GM15510 (cell line): Measurements from ENCODE around the gene C16orf74.

ENCODE experiments used
- POLR2A ChIP-seq: IDR thresholded peaks from 3 replicates; pipeline ENCODE4 v1.6.1; 2011; ENCODE audit warnings: borderline replicate concordance; ENCODE audit not compliant: insufficient read length; ENCODE audit errors: extremely low read depth

The C16orf74 gene

DNA sequence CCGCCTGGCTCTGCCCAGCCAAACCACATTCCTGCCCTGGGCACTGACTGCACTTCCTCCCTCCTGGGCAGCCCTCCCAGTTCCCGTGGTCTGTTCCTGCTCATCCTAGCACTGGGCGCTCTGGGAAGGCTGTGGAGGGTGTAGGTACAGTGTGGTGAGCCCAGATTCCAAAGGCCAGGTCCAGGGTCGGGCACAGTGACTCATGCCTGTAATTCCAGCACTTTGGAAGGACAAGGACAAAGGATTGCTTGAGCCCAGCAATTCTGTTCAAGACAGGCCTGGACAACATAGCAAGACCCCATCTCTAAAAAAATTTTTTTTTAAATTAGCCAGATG lies 30.6 kb downstream of the C16orf74 start:
- no peak for TF ChIP-seq POLR2A

DNA sequence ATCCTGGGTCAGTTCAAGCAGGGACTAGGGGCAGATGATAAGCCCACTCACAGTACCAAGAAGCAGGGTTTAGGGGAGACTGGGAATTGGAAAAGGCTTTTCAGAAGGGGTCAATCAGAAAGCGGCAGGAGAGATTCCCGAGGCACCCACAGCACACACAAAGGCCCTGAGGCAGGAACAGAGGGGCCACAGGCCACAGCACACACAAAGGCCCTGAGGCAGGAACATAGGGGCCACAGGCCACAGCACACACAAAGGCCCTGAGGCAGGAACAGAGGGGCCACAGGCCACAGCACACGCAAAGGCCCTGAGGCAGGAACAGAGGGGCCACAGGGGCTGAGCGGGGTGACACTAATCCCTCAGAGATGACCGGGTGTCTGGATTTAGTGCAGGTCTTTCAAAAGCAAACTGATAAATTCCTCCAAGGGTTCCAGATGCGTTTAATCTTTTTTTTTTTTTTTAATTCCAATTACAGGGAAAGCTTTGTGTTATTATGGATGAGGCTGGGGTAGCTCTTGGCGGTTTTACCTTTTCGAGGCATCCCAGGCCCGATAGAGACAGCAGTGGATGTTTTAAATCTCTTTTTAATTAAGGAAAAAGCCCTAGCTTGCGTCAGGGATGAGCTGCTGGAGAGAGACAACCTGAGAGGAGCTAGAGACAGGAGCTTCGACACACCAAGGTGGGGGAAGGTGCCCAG lies 31.1 kb downstream of the C16orf74 start:
- TF ChIP-seq POLR2A: no peak

DNA sequence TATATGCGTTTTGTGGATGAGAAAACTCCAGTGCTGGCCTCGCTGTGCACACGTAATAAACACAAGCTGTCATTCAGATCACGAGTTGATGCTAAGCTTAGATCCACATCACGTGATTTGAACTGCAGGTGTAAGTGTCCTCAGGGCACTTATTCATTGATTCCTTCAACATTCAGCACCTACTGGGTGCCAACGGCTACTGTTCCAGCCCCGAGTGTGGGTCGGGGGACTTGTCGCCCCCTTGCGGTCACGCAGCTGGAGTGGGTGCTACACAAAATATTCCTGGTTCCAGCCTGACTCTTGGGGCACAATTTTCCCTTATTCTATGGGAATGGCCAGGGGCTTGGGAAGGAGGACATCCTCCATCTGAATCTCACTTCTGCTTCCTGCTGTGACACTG lies 32.2 kb downstream of the C16orf74 start:
- no peak for TF ChIP-seq POLR2A

DNA sequence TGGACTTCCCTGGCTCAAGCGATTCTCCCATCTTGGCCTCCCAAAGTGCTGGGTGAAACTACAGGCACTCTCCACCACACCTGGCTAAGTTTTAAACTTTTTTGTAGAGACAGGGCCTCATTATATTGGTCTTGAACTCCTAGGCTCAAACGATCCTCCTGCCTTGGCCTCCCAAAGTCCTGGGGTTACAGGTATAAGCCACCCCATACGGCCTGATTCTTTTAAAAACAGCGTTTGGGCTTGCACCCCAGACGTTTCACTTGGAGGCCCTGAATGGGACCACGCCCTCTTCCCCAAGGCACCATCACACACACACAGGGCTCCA lies 32.8 kb downstream of the C16orf74 start:
- TF ChIP-seq POLR2A: no peak

DNA sequence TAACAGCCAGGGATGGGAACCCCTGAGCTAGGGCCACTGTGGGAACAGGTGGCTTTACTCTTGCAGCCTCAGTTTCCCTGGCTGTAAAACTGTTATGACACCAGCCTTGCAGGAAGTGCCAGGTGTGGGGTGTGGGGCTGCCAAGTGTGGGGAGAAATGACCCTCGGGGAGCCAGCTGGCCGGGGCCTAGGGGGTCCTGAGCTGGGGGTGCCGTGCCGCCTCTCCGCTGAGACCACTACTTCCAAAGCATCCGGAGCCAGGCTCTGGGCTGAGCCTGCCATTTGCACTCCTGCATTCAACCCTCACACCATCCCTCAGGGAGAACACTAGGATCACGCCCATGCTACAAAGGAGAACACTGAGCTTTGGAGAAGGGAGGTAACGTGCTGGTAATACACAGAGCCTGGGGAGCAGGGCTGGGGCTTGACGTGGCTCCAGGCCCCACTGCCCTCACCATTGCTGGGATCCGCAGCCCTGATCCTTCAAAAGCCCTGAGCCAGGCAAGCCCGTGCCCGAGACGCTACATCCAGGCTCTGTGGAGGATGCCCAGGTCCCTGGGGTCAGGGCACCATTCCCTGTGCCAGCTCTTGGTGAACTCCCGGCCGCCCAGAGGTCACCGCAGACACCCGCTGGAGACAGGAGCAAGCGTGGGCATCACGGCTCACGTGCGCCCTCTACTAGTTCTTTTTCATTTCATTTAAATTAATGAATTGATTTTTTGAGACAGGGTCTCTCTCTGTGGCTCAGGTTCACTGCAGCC lies 33.3 kb downstream of the C16orf74 start:
- no peak for TF ChIP-seq POLR2A

DNA sequence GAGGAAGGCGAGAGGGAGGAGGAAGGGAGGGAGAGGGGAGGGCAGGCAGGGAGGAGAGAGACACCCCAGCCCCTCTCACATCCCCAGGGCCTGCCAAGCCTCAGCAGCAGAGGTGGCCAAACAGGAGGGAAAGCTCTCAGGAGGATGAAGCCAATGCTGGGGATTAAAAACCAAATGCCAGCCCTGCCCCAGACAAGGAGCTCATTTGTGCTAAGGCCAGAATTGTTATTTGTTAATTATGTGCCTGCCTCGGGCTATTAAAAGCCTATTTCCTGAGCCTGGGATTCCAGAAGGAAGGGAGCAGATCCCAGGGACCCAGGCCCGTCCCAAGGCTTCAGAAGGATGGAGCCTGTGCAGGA lies 34.2 kb downstream of the C16orf74 start:
- TF ChIP-seq POLR2A: no peak

DNA sequence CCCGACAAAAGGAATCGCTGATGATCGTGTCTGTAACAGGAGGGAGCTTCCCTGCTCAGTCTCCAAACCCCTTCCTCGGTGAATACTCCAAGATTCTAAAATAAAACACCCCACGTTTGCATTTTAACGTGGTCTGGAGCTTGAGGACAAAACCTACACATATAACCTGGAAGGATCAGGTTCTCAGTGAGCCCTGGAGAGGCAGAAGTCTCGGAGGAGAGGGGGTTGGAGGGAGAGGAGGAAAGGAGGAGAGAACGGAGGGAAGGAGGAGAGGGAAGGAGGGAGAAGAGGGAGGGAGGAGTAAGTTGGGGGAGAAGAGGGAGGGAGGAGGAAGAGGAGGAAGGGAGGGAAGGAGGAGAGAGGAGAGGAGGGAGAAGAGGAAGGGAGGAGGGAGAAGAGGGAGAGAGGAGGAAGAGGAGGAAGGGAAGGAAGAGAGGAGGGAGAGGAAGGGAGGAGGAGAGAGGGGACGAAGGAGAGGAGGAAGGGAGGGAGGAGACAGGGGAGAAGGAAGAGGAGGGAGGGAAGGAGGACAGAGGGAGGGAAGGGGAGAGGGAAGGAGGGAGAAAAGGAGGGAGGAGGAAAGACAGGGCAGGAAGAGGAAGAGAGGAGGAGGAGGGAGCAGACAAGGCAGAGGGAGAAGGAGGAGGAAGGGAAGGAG lies 34.7 kb downstream of the C16orf74 start:
- no peak for TF ChIP-seq POLR2A

DNA sequence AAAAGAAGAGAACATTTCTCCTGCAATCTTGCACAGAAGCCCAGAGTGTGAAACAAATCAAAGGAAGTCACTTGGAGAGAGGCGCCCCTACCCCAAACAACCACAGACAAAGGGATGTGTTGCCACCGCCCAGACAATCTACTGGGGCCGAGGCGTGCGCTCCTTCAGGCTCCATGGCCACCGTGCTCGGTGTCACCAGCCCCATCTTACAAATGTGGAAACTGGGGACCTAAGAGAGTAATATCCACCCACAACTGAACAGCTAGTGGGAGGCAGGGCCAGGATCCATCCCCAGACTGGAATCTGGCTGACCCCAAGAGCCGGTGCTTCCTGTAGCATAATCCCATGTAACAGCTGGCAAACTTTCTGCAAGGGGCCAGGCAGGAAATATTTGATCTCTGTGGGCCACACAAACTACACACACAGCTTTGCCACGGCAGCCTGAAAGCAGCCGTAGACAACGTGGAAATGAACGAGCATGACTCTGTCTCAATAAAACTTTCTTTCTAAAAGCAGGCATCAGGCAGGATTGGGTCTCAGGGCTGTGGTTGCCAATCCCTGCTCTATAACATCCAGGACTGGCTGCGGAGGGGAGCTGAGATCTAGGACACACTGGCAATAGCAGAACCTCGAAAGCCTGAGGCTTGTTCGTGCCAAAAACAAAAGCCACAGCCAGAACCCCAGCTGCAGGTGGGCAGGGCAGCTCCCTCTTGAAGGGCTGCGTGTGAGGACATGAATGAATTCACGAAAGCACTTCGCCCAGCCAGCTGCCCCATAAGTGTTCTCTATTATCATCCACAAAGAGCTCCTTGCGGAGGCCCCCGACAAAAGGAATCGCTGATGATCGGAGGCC lies 35.5 kb downstream of the C16orf74 start:
- TF ChIP-seq POLR2A: no peak

DNA sequence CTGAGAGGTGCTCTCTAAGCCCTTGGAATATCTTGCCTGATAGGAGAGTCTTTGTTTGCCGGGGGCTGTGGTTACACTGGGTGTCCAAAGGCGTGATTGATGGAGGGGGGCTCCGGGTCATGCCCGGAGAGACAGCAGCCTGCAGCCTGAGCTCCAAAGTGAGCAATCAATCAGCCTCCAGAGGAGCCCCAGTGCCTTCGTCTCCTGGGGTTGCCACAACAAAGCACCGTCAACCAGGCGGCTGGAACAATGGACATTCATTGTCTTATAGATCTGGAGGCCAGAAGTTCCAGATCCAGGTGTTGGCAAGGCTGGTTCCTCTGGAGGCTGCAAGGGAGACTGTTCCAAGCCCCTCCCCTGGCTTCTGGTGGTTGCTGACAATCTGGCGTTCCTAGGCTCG lies 38.1 kb downstream of the C16orf74 start:
- TF ChIP-seq POLR2A: no peak

DNA sequence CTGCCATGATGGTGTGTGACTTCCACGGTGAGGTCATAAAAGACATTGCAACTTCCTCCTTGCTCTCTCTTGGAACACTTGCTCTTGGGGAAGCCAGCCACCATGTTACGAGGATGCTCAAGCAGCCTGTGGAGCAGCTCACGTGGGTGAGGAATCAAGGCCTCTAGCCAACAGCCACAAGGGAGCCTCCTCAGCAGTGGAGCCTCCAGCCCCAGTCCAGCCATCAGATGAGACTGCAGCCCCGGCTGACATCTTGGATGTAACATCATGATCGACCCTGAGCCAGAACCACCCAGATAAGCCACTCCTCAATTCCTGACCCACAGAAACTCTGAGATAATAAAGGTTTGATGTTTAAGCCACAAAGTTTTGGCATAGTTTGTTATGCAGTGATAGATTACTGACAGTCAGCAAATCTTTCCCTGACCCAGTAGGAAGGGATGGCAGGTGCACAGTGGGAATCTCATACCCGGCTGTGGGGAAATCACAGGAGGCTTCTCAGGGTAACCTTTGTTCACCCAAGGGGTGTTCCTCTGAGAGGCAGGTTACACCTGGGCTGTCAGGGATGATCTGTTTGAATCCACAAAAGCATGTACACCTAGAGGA lies 38.8 kb downstream of the C16orf74 start:
- no peak for TF ChIP-seq POLR2A

DNA sequence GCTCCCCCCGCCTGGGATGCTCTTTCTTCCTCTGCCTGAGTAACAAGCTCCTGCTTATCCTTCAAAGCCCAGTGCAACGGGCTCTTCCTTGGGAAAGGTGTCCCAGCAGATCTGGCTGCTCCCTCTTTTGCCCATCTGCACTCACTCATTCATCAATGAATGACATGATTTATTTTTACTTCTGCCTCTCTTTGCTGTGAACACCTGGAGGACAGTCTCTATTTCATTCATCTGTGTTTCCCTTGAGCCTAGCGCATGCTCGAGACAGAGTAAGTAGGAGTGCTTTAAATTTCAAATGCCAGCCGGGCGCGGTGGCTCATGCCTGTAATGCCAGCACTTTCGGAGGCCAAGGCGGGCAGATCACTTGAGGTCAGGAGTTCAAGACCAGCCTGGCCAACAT lies 40.2 kb downstream of the C16orf74 start:
- no peak for TF ChIP-seq POLR2A

DNA sequence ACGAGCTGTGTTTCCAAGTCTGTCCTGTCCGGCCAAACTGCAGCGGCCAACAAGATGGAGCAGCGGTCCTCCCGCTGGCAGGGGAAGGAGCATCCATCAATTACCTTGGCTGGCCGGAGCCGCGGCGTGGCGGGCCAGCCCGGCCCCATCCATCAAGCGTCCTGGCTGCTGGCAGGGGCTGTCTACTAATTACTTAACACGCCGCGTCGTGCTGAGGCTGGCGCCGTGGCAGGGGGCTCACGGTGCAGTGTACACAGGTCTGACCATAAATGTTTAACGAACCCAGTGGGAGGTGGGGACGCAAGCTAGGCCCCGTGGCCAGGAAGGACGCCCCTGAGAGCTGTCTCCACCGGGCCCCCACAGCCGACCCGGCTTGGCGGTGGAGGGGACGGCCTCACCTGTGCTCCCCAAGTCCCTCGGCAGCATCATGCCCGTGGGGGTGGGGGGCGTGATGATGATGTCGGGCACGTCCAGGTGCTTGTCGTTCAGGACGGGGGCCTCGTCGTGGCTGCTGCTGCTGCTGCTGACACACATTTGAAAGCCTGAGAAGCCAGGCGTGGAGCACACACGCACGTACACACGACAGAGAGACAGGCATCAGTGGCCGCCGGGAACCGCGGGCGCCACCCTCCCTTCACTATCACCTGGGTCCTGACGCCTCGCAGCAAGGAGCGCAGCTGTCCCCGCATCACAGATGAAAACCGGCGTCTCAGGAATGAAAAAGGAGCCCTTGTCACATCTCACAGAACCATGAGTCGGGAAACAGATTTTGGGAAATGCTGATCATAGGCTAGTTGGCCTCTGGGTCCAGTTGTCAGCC lies 40.9 kb downstream of the C16orf74 start:
- TF ChIP-seq POLR2A: no peak

DNA sequence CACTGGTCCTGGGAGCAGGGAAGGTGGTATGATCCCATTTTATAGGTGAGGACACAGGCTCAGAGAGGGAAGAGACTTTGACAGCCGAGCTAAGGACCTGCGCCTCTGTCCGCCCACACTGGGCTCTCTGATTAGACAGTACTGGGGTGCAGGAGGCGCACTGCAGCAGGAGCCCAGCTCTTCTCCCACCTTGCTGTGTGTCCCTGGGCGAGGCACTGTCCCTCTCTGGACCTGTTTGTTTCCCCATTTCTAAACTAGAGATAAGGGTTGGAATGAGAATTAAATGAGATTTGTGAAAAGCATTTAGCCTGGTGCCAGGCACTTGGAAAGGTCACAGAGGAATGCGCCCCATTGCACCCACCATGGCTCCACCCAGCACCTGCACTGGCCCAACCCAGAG lies 42.6 kb downstream of the C16orf74 start:
- TF ChIP-seq POLR2A: no peak

DNA sequence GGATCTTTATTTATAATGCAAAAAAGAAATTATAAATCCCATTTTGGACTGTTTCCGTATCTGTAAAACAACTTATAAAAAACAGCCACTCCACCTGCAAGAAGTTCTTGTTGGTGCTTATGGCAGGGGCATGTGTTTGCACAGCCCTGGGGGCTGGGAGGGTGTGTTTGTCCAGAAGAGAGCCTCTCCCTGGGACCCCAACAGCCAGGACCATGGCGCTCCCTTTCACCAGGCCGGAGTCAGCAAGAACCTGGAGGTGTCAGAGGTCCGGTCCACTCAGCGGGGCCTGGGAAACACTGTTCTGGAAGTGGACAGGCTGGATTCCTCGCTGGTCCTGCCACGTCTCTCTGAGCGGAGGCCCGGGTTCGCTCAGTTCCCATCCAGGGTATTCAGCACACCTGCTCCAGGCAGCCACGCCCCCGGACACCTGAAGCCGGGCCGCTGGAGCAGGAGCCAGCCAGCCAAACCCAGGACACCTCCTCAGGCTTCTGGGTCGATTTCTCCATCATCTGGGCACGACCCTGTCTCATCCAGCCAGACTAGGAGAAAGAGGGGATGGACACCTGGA lies 43.3 kb downstream of the C16orf74 start:
- no peak for TF ChIP-seq POLR2A
